GM19467 (cell line): ENCODE data around the gene OOEP.

Experiments used
- ATAC-seq: cut with Tn5 transposase; IDR thresholded peaks from one replicate; pipeline ENCODE4 v1.9.1; 2021; ENCODE audit warnings: mild to moderate bottlenecking, moderate library complexity; ENCODE audit not compliant: unreplicated experiment

Gene OOEP

DNA sequence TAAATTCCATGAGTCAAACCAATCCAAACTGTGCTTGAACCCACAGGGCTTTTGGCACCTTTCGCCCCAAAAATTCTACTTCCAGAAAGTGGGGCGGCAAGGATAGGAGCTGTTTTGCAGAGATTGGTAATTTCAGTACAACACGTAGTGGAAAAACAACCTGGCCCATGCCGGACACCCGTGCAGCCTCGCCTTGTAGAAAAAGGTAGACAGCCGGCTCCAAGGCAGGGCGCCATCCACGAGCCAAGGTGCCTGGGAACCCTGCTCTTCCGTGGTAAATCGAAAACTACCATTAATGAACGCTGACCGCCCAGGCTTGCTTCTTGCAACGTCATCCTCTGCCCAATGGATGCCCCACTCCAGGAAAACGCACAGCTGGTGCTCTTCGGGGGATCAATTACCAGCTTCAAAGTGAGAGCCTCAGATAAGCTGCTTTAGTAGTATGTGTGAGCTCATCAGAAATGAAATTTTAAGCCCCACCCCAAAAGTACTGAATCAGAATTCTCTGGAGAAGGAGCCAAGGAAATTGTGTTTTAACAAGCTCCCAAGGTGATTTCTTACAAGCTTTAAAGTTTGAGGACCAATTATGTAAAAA lies 1.8 kb downstream of the OOEP start:
- no peak for ATAC-seq

DNA sequence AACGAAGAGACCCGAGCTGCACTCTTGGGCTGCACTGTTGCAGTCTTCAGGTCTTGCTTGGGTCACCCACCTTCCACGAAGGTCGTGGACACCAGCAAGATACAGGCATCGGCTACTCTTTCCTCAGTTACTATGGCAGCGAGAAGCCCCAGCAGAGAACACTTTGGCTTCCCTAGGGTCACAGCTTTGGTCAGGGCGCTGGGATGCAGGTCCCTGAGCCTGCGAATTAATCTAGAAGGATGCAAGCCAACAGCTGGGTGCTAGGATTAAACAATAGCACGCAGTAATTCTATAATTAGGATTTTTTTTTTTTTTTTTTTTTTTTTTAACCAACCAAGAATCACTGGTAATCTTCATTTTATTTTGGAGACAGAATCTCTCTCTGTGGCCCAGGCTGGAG lies 5.1 kb downstream of the OOEP start:
- no peak for ATAC-seq

DNA sequence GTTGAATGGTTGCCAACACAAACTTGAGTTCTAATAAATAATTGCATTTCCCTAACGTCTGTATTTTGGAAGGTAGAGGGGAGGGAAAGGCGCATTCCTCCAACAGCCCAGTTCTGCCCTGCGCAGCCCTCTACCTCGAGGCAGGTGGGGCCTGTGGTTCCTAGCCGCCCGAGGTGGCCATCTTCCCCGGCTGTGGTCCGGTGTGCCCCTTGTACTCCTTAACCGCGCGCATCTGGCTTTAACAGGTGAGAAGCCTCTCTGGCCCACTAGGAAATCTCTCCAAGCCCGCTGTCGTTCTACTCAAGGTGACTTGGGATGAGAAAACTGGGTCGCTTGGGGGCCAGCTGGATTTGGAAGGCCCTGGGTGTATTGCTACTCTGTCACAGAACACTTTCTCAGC lies 5.6 kb downstream of the OOEP start:
- no peak for ATAC-seq

DNA sequence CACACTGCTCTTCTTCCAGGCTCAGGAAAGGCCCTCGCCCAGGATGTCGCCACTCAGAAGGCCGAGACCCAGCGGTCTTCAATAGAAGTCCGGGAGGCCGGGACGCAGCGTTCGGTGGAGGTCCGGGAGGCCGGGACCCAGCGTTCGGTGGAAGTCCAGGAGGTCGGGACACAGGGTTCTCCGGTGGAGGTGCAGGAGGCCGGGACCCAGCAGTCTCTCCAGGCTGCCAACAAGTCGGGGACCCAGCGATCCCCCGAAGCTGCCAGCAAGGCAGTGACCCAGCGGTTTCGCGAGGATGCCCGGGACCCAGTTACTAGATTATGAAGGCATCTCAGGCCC lies 6.2 kb downstream of the OOEP start:
- ATAC-seq = no peak

DNA sequence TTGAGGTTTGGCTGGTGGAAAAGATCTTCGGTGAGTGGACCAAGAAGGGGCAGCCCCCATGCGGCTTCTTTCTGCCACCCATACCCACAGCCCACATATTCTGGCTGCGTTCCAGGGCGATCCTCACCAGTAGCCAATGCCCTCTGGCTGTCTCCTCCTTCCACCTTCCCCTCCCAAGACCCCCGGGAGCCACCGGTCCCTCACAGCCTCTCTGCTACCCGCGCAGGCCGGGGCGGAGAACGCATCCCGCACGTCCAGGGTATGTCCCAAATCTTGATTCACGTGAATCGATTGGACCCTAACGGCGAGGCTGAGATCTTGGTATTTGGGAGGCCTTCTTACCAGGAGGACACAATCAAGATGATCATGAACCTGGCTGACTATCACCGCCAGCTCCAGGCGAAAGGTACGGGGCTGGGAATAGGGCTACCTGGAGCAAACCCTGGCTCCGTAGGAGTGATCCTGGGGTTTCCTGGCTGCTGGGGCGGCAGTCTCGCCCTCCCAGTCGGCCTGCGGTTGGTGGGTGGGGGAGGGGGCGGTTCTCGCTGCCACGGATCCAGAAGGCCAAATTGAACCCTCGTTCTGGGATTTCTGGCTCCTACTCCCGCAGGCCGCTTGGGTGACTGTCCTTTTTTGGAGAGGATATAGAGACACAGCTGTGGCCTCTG lies 6.7 kb downstream of the OOEP start:
- no peak for ATAC-seq

DNA sequence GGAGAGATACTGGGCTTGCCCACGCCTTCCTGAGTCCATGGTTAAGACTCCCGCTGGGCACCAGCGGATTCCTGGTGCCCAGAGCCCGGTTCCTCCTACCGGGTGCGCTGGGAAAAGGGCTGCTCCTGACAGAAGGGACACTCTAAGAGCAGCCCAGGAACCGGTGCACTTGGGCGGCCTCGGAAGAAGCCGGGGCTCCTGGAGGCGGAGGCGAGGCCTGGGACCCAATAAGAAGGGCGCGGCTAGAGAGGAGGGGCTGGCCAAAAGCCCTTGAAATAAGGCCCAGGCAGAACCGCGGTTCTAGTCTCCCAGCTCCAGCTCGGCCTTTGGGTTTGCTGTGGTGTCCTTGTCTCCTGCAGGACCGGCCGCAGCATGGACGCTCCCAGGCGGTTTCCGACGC lies 7.3 kb downstream of the OOEP start, which contains the start of gene KHDC3L:
Gene KHDC3L (plus strand): TSS at position 301 of the 400 bp plus-strand sequence. CDS start 72 bp downstream, at position 373.
- no peak for ATAC-seq

DNA sequence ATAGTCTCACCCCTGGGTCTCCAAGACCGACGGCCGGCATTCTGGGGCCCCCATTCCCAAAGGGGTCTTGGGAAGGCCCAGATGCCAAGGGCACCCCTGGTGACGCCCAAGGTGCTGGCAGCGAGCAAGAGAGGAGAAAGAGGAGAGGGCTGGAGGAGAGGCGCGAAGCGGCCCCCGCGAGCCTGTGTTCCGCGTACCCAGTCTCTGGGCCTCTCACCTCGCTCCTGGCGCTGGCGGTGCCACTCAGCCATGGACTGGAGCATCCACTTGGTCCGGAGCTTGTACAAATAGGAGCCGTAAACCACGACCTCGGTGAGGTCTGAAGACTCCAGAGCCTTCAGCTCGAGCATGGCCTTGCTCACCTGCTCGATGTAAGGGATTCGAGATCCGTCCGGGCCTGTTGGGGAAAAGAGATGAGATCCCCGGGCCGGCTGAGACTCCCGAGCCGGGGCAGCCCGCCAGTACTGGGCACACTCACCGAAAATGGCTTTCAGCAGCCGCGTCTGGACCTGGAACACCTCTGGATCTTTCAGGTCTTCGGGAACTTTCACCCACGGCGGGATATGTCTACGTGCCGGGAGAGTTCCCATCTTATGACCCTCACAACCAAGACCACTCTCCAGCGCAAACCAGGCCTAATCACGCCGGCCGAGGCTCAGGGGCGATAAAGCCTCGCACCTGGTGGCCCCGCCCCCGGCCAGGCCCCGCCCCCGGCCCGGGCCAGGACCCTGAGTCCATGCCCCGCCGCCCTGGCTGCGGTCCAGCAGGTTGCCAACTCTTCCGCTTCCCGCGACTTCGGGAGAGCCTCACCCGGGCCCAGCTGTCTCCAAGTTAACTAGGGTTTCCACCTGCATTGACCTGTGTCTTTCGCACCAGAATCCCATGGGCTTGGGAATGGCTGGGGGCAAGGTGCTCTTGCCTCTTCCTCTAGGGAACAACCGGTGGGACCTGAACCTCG lies 15.8 kb downstream of the OOEP start, which contains the start of gene DPPA5:
Gene DPPA5 (minus strand): TSS at position 641 of the 958 bp plus-strand sequence. CDS start 51 bp downstream, at position 590.
- ATAC-seq = no peak

DNA sequence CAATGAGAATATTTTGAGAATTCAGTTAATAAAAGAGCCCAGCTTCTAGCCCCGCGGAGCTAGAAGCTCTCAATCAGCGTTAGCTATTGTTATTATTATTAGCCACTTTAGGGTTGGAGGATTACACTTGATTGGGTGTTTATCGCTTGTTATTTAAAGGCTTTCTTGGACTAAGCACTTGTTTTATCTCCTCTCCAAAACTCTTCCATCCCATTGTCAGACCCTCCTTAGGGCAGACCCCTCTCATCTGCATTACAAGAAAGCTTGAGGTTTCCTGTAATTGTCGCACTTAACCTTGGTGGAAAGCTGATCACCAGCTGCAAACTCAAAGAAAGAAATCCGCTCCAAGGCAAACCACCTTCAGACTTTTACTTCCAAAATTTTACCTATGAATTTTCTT lies 20.4 kb downstream of the OOEP start:
- no peak for ATAC-seq

DNA sequence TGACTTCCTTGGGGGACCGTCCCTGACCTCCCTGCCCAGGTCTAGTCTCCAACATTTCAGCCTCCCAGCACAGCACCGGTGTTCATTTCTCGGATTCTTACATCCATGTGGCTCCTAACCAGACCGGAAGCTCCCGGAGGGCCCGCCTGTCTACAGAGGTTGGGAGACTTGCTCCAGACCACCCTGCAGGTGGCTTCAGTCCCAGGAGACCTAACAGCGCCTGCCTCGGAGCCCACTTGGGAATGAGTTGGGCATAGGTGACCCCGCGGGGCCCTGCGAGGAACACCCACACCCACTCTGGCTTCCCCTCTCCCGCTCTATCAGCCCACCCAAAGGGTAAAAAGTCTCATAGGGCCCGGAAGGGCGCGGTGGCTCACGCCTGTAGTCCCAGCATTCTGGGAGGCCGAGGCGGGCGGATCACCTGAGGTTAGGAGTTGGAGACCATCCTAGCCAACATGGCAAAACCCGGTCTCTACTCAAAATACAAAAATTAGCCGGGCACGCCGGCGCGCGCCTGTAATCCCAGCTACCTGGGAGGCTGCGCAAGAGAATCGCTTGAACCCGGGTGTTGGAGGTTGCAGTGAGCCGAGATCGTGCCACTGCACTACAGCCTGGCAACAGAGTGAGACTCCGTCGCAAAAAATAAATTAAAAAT lies 21.0 kb downstream of the OOEP start:
- ATAC-seq = no peak

DNA sequence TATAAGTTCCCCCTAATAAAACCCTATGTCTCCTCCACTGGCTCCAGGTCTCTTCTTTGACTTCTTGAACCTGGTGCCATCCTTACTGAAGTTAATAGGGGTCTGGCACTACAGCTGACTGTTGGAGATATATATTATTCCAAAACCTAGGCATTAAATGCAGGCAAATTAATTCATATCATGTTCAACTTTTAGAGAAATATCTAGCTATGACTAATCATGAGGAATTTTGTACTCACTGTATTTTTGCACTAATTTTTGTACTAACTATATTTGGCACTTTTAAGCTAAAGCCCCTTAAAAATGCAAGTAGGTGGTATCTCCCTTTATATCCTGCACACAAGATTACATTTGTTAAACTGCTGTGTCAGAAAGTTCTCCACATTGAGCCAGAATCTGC lies 26.5 kb downstream of the OOEP start:
- no peak for ATAC-seq

DNA sequence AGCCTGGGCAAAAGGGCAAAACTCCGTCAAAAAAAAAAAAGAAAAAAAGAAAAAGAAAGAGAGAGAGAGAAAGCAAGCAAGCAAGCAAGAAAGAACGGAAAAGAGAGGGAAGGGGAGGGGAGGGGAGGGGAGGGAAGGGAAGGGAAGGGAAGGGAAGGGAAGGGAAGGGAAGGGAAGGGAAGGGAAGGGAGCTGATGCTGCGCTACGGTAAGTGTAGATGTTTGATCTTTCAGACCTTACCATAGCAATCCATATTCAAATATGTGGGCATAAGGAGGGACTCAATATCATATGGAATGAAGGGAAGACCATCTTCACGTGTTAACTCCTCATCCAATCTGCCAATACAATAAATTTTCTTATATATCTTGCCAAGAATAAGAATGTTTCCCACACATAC lies 27.5 kb downstream of the OOEP start:
- ATAC-seq = no peak

DNA sequence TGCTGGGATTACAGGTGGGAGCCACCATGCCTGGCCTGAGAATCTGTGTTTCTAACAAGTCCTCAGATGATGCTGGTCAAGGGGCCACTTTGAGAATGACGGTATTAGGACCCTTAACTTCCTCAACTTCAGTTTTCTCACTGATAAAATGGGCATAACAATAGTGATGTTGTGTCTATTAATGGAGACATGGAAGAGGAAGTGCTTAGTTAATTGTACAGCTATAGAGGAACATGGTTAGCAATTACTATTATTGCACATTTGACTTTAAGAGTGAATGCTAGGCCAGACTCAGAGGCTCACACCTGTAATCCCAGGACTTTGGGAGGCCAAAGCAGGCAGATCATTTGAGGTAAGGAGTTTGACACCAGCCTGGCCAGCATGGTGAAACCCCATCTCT lies 28.4 kb downstream of the OOEP start:
- no peak for ATAC-seq

DNA sequence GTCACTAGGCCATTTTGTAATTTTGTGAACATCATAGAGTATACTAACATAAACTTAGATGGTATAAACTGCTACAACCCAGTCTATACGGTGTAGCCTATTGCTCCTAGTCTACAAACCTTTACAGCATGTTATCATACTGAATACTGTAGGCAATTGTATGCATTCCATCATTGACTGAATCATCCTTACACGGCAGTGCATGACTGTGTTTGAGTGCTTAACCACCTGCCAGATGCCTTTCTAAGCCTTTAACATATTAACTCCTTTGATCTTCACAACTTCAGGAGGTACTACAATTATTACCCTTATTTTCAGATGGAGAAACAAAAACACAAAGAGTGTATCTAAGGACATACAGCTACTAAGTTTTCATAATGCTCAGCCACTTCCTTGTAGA lies 29.6 kb downstream of the OOEP start:
- no peak for ATAC-seq

DNA sequence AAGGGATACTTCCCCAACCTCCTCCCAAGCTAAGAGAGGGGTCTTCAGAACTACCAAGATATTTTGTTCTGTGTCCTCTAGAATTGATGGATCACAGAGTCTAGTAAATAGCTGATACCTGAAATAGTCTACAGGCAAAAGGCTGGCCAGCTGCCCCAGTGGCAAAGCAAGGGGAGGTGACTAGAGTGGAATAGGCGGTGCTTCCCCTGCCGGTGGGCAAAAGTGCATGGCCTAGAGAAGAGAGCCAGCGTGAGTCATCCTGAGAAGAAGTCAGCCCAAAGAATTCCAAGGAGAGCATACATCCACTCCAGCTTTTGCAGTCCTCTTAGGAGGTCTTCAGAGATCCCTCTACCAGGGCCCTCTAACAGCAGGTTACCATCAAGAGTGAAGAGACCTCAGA lies 30.4 kb downstream of the OOEP start:
- ATAC-seq = no peak

DNA sequence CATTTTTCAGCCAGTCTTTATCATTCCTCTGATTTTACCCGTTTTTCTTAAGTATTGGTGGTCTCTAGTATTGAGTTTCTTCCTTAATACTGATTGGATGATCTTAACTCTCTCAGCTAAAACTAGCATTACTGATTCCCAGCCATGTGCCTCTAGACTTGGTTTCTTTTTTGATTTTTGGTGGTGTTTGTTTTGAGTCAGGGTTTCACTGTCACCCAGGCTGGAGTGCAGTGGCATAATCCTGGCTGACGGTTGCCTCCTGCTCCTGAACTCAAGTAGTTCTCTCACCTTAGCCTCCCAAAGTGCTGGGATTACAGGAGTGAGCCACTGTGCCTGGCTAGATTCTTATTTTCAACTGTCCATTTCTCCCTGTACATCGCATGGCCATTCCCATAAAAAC lies 40.5 kb downstream of the OOEP start:
- ATAC-seq = no peak

DNA sequence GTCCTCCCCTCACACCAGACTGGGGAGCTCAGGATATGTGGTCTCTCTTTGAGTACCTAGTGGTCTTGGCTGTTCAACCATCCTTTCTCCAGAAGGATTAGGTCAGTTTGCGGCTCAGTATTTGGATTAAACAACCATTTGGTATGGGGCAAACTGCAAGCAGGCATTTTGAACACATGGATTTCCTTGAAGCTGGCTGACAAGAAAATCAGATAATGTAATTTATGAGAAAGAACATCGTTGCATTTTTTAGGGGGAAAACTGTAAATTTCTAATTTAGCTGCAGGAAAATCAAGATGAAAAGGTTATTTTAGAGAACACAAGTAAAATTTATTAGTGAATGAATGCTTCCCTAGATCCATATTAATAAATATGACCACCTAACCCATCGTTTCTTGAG lies 40.9 kb downstream of the OOEP start:
- no peak for ATAC-seq

DNA sequence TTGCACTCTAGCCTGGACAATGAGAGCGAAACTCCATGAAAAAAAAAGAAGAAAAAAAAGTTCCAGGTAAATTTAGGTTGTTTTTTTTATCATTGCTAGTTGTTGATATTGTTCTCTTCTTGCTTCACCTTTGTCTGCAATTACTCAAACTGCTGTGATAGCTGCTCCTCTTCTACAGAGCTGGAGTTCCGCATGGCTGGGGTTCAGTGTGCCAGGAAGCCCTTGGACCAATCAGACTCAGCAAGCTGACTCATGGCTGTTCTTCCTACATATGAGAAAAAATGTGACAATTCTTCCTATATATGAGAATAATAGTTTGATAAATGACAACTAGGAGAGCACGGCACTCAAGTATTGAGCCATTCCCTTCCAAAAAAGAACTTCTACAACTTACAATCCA lies 44.0 kb downstream of the OOEP start:
- no peak for ATAC-seq

DNA sequence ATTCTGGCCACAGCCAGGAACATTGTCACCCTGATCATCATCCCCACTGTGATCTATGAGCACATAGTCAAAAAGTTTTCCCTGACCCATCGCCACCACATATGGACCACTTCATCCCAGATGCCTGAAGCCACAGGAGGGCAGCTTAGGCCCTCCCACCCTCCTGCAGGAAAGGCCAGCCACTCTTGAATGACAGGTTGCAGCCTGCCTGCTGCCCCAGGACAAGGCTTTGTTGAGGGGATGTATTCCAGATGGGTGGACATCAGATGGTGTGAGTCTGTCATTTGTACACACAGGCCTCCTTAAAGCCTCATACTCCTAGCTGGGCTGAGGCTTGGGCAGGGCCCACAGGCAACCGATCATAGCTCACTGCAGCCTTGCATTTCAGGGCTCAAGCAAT lies 46.4 kb downstream of the OOEP start:
- ATAC-seq = no peak
